ENCODE measurements around the gene DKK2. TPM values are rescaled to one million over a fixed set of nuclear protein-coding genes. Genes with fewer than 3 reads are reported as not detected.

The DKK2 gene
- total and polyA plus RNA-seq, 2 of the 13 experiments (the other 11 are each of a cell fraction or from before 2014, with no cell fraction given) = not detected

DNA sequence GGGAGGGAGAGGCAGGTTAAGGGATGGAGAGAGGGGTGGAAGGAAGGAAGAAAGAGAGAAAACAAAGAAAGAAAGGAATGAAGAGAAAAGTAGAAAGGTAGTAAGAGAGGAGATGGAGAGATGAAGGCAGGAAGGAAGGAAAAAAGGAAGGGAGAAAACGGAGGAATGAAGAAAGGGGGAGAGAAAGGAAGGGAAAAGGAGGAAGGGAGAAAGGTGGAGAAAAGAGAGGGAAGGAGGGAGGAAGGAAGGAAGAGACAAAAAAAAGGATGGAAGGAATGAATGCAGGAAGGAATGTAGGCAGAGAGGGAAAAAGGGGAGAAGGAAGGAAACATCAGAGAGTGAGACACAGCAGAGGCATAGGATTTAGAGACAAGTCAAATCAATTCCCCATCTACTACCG is 68.2 kb downstream of the DKK2 start:
- no peak for ATAC-seq
- ChIA-PET POLR2A (no interaction called here), CTCF (ENCODE audit: low intra/inter-chr PET ratio, low total read pairs) (no interaction called here)
- intact Hi-C loops (cut with micrococcal nuclease; ENCODE audit: unreplicated experiment) = no loop called here
- Histone ChIP-seq H3K4me1 (ENCODE audit: insufficient read depth, low read length) (no peaks in the 10 kb centered on the region), H3K9ac (ENCODE audit: insufficient read depth, low read depth, low read length) (no peak overlapping the region), H3K4me2 (ENCODE audit: low read depth, low read length) (no peak overlapping the region), H3K27ac (ENCODE audit: extremely low read length, insufficient read depth, low read length) (no peak overlapping the region), H3K36me3 (replicated peaks in 1 of 2; ENCODE audit: control insufficient read depth in 1 of 2, insufficient read depth in 2 of 2, low read length in 2 of 2) (no peaks in the 10 kb centered on the region), H2AFZ (ENCODE audit: low read length) (no peak overlapping the region), H3K27me3 (ENCODE audit: control insufficient read depth in 1 of 2, insufficient read depth in 2 of 2, low read length in 2 of 2) (no peaks in the 10 kb centered on the region), H4K20me1 (ENCODE audit: insufficient read depth, low read length) (no peaks in the 10 kb centered on the region), H3K79me2 (ENCODE audit: insufficient read depth, low read length) (no peaks in the 10 kb centered on the region), H3K9me3 (ENCODE audit: low read length) (no peaks in the 10 kb centered on the region), H3K4me3 (replicated peaks in 1 of 3; ENCODE audit: insufficient read depth in 1 of 3, low read depth in 2 of 3, low read length in 3 of 3) (no peak overlapping the region)
- FAIRE-seq = no peak
- in situ Hi-C loops (cut with HindIII; ENCODE audit: extremely low pct_ligation_motif_present, low pct_unique_long_range_greater_than_20kb) = no loop called here
- DNase-seq (ENCODE audit: low spot score) = no peak
- TF ChIP-seq ZNF878 (CRISPR knock-in tag; IDR thresholded peaks at IDR 0.05) = no peak
- TF ChIP-seq NFIC (IDR thresholded peaks at IDR 0.05; ENCODE audit: low read length) = no peak
- TF ChIP-seq ZNF850 (CRISPR knock-in tag; conservative IDR thresholded peaks at IDR 0.05) = no peak
- no peak for TF ChIP-seq ELF4 (CRISPR knock-in tag; IDR thresholded peaks at IDR 0.05; ENCODE audit: borderline replicate concordance)
- TF ChIP-seq PAWR (CRISPR knock-in tag; IDR thresholded peaks at IDR 0.05; ENCODE audit: borderline replicate concordance) = no peak
- WGBS (ENCODE audit: low lambda C conversion rate) = 0% methylated on average over 2 of the region's 2 CpGs
- BruUV-seq (replicated peaks) = no TSS peak

DNA sequence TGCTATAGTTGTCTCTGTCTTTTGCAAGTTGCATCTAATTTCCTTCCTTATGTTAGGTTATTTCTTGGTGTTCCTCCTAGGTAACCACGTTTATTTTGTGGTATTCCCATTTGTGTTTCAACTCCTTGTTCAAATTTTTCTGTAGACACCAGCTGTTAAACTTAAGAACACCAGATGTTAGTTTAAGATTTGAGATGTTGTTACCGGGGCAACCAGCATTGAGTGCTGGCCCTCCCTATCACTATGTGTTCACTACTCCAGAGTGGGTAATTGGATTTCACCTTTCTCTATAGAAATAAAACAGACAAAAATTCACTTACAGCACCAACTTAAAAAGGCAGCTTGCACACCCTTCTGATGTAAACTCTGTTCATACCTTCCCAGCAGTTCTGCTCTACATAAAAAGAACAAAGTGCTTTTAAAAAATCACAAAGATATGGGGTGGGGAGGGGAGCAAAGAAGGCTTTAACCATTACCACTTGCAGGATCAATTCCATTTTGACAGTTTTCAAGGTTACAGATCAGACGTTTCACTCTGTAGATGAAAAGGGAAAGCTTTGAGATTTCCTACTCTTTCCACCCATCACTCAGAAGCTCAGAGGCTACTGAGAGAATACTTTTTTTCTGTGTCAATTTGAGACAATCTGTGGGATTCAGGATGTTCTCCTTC is 82.9 kb downstream of the DKK2 start:
- Histone ChIP-seq H3K9me3 (ENCODE audit: low read length) (no peaks in the 10 kb centered on the region), H3K36me3 (replicated peaks in 1 of 2; ENCODE audit: control insufficient read depth in 1 of 2, insufficient read depth in 2 of 2, low read length in 2 of 2) (no peaks in the 10 kb centered on the region), H3K79me2 (ENCODE audit: insufficient read depth, low read length) (no peaks in the 10 kb centered on the region), H3K4me2 (ENCODE audit: low read depth, low read length) (no peak overlapping the region), H3K9ac (ENCODE audit: insufficient read depth, low read depth, low read length) (no peak overlapping the region), H4K20me1 (ENCODE audit: insufficient read depth, low read length) (no peaks in the 10 kb centered on the region), H2AFZ (ENCODE audit: low read length) (no peak overlapping the region), H3K27ac (ENCODE audit: extremely low read length, insufficient read depth, low read length) (no peak overlapping the region), H3K27me3 (ENCODE audit: control insufficient read depth in 1 of 2, insufficient read depth in 2 of 2, low read length in 2 of 2) (no peaks in the 10 kb centered on the region), H3K4me3 (replicated peaks in 1 of 3; ENCODE audit: insufficient read depth in 1 of 3, low read depth in 2 of 3, low read length in 3 of 3) (no peak overlapping the region), H3K4me1 (ENCODE audit: insufficient read depth, low read length) (no peaks in the 10 kb centered on the region)
- intact Hi-C loops (cut with micrococcal nuclease; ENCODE audit: unreplicated experiment) (no loop called here), in situ Hi-C loops (cut with HindIII; ENCODE audit: extremely low pct_ligation_motif_present, low pct_unique_long_range_greater_than_20kb) (no loop called here)
- ATAC-seq = no peak
- DNase-seq (ENCODE audit: low spot score) = no peak
- no peak for FAIRE-seq
- CTCF ChIA-PET (ENCODE audit: low intra/inter-chr PET ratio, low total read pairs) = no interaction called here
- no peak for TF ChIP-seq ZNF484 (CRISPR knock-in tag; IDR thresholded peaks at IDR 0.05; ENCODE audit: borderline replicate concordance, low read depth)
- TF ChIP-seq ISX (CRISPR knock-in tag; conservative IDR thresholded peaks at IDR 0.05) = no peak
- no peak for TF ChIP-seq ZNF780A (CRISPR knock-in tag; IDR thresholded peaks at IDR 0.05)
- TF ChIP-seq, protein P1, sequence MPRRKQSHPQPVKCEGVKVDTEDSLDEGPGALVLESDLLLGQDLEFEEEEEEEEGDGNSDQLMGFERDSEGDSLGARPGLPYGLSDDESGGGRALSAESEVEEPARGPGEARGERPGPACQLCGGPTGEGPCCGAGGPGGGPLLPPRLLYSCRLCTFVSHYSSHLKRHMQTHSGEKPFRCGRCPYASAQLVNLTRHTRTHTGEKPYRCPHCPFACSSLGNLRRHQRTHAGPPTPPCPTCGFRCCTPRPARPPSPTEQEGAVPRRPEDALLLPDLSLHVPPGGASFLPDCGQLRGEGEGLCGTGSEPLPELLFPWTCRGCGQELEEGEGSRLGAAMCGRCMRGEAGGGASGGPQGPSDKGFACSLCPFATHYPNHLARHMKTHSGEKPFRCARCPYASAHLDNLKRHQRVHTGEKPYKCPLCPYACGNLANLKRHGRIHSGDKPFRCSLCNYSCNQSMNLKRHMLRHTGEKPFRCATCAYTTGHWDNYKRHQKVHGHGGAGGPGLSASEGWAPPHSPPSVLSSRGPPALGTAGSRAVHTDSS (CRISPR knock-in tag; conservative IDR thresholded peaks at IDR 0.05) = no peak
- TF ChIP-seq NR2F6 (IDR thresholded peaks at IDR 0.05) = no peak
- TF ChIP-seq NR2F6 (CRISPR knock-in tag; IDR thresholded peaks at IDR 0.05) = no peak
- no peak for TF ChIP-seq BORCS8-MEF2B (CRISPR knock-in tag; IDR thresholded peaks at IDR 0.05)
- no peak for TF ChIP-seq CREB1 (IDR thresholded peaks at IDR 0.05)
- no peak for TF ChIP-seq CREB1 (CRISPR knock-in tag; IDR thresholded peaks at IDR 0.05)
- TF ChIP-seq HMG20B (CRISPR knock-in tag; conservative IDR thresholded peaks at IDR 0.05) = no peak
- POLR2A ChIA-PET = no interaction called here
- WGBS (ENCODE audit: low lambda C conversion rate) = 17% methylated on average over 3 of the region's 3 CpGs
- no TSS peak for BruUV-seq (replicated peaks)
